ENCODE results near the gene ACTG1.

DNA sequence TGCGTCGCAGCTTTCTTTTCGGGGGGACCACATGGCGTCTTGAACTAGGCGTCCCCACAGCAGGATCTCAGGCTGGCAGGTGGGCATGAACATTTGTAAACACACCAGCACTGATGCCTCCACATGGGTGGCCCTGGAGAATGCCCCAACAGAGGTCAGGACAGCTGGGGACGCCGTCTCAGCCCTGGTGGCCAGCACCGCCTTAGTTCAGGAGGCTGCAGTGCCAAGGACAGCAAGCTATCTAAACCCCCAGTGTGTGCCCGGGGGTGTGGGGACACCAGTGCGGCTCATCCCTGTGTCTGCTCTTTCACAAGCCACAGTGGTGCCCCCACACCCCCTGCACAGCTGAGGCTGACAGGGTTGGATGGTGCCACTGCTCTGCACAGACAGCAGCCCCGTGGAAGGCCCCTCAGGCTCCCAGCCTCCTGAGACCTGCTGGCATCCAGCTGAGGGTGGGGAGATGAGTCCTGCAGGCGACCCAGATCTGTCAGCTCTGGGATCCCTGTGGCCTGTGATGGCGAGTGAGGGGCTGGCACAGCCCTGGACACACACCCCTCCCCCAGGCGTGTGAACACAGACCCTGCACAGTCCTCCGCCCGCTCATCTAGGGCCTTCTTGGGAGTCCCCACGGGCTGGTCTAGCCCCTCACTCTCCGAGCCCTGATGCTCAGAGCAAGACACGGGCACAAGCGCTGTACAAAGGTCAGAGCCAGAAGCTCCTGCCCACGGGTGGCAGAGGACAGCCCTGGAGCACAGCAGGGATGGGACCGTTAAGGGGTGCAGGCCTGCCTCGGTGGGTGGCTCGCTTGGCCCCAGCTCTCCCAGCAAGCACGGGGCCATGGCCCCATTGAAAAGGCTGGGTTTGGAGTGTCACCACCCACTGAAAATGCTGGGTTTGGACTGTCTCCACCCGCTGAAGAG, 26.3 kb upstream of the ACTG1 start:
- TF ChIP-seq EP300 (IDR thresholded peaks at IDR 0.05) (no peak), POLR2A (IDR thresholded peaks at IDR 0.05) (no peak)
- TF ChIP-seq, protein P1, sequence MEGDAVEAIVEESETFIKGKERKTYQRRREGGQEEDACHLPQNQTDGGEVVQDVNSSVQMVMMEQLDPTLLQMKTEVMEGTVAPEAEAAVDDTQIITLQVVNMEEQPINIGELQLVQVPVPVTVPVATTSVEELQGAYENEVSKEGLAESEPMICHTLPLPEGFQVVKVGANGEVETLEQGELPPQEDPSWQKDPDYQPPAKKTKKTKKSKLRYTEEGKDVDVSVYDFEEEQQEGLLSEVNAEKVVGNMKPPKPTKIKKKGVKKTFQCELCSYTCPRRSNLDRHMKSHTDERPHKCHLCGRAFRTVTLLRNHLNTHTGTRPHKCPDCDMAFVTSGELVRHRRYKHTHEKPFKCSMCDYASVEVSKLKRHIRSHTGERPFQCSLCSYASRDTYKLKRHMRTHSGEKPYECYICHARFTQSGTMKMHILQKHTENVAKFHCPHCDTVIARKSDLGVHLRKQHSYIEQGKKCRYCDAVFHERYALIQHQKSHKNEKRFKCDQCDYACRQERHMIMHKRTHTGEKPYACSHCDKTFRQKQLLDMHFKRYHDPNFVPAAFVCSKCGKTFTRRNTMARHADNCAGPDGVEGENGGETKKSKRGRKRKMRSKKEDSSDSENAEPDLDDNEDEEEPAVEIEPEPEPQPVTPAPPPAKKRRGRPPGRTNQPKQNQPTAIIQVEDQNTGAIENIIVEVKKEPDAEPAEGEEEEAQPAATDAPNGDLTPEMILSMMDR (IDR thresholded peaks at IDR 0.05): no peak
